ENCODE measurements around the gene MRPS31.

DNA sequence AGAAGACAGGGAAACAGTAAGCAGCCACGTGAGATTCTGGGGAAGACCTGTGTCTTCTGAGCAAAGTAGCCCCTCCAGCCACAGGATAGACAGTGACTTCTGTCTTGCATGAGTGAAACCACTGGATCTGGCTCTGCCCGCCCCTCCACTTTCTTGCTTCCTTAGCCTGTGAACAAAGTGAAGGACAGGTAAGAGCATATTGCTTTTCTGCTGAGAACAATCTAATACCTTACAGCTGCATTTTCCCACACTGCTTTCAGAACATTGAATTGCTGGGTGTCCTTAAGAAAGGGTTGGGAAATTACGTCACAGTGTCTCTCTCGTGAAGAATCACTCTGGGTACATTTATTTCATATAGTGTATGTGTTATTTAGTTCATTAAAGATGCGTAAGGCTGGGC, 29.6 kb upstream of the MRPS31 start:
- TF ChIP-seq, protein P1, sequence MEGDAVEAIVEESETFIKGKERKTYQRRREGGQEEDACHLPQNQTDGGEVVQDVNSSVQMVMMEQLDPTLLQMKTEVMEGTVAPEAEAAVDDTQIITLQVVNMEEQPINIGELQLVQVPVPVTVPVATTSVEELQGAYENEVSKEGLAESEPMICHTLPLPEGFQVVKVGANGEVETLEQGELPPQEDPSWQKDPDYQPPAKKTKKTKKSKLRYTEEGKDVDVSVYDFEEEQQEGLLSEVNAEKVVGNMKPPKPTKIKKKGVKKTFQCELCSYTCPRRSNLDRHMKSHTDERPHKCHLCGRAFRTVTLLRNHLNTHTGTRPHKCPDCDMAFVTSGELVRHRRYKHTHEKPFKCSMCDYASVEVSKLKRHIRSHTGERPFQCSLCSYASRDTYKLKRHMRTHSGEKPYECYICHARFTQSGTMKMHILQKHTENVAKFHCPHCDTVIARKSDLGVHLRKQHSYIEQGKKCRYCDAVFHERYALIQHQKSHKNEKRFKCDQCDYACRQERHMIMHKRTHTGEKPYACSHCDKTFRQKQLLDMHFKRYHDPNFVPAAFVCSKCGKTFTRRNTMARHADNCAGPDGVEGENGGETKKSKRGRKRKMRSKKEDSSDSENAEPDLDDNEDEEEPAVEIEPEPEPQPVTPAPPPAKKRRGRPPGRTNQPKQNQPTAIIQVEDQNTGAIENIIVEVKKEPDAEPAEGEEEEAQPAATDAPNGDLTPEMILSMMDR (IDR thresholded peaks at IDR 0.05) = no peak
- TF ChIP-seq EZH2 (IDR thresholded peaks at IDR 0.05; ENCODE audit: borderline replicate concordance, insufficient read depth, low read depth, low read length, poor library complexity, severe bottlenecking) = no peak

Data from B cell (primary cell).